ENCODE measurements around the gene PKNOX2. TPM values are rescaled to one million over a fixed set of nuclear protein-coding genes. Genes with fewer than 3 reads are reported as not detected.

The PKNOX2 gene
- total RNA-seq, 1 donor from 2014 or later: 34.9 TPM

DNA sequence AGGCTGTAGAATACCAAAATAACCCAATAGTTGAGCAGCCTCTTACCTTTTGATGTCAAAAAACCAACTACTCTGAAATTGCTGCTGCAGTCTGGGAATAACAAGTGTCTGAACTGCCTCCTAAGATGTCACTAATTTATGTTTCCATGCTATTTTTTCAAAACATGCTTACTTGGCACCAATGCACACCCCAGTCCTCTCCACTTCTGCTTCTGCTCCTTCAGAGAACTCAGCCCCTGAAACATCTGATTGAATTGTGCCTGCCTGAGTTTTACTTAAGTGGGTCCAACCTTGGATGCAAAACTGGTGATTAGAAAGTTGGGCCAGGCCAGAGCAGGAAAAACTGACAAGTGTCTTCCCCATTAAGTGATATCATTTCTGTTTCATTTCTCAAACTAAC, 28.6 kb upstream of the PKNOX2 start:
- no peaks in the 10 kb centered on the region for H3K36me3 Mint-ChIP-seq (ENCODE audit: low read depth)
- no peaks in the 10 kb centered on the region for H3K9me3 Mint-ChIP-seq (ENCODE audit: low read depth)
- no peak overlapping the region for H3K27ac Mint-ChIP-seq (ENCODE audit: unreplicated experiment)
- TF ChIP-seq, protein P1, sequence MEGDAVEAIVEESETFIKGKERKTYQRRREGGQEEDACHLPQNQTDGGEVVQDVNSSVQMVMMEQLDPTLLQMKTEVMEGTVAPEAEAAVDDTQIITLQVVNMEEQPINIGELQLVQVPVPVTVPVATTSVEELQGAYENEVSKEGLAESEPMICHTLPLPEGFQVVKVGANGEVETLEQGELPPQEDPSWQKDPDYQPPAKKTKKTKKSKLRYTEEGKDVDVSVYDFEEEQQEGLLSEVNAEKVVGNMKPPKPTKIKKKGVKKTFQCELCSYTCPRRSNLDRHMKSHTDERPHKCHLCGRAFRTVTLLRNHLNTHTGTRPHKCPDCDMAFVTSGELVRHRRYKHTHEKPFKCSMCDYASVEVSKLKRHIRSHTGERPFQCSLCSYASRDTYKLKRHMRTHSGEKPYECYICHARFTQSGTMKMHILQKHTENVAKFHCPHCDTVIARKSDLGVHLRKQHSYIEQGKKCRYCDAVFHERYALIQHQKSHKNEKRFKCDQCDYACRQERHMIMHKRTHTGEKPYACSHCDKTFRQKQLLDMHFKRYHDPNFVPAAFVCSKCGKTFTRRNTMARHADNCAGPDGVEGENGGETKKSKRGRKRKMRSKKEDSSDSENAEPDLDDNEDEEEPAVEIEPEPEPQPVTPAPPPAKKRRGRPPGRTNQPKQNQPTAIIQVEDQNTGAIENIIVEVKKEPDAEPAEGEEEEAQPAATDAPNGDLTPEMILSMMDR (IDR thresholded peaks at IDR 0.05): no peak
- H3K27me3 Mint-ChIP-seq (ENCODE audit: low read depth): no peaks in the 10 kb centered on the region
- peaks cover 29% of the 10 kb centered on the region for H3K4me1 Mint-ChIP-seq (ENCODE audit: low read depth)
- H3K4me3 Mint-ChIP-seq (ENCODE audit: unreplicated experiment): no peak overlapping the region
- DNase-seq (ENCODE audit: low spot score): no peak

DNA sequence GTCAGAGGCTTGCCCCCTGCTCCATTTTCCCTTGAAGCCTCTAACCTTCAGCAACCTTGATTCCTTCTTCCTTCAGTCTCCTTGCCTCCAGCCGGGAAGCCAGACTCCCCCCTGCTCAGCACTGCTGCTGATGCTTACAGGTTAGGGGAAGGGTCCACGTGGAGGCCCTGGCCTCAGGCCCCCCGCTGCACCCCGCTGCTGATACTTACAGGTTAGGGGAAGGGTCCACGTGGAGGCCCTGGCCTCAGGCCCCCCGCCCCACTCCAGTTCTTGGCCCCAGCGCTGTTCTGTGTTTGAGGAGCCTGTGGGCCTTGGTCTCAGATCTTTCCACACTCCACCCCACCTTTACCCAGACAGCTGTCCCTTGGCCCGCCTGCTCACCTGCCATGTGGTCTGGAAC, 25.6 kb upstream of the PKNOX2 start:
- no peaks in the 10 kb centered on the region for H3K9me3 Mint-ChIP-seq (ENCODE audit: low read depth)
- peaks cover 15% of the 10 kb centered on the region for H3K4me1 Mint-ChIP-seq (ENCODE audit: low read depth)

DNA sequence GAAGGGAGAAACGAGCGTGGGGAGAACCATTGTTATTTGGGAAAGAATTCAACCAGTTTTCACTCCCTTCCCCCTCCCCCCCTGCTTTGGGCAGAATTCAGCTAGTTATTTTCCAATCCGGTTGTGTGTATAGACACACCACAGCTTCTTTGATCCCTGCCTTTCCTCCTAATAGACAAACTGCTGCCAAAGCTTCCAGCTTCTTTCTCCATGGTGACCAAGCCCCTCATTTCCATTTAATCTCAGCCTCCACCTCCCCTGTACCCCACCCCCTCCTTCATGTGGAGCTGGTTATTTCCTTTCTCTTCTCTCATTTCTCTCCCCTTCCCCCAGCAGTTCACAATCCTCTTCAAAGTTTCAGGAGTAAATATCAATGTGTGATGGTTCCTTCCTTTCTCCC, 24.8 kb upstream of the PKNOX2 start:
- H3K27me3 Mint-ChIP-seq (ENCODE audit: low read depth): no peaks in the 10 kb centered on the region
- TF ChIP-seq, protein P1 (IDR thresholded peaks at IDR 0.05): no peak
- no peaks in the 10 kb centered on the region for H3K9me3 Mint-ChIP-seq (ENCODE audit: low read depth)
- no peak overlapping the region for H3K4me3 Mint-ChIP-seq (ENCODE audit: unreplicated experiment)
- no peaks in the 10 kb centered on the region for H3K36me3 Mint-ChIP-seq (ENCODE audit: low read depth)
- H3K4me1 Mint-ChIP-seq (ENCODE audit: low read depth): peaks cover 15% of the 10 kb centered on the region
- DNase-seq (ENCODE audit: low spot score): no peak
- H3K27ac Mint-ChIP-seq (ENCODE audit: unreplicated experiment): no peak overlapping the region

More for the DNA sequence above, 25.6 kb upstream of the PKNOX2 start:
- Mint-ChIP-seq H3K4me3 (ENCODE audit: unreplicated experiment) (no peak overlapping the region), H3K27me3 (ENCODE audit: low read depth) (no peaks in the 10 kb centered on the region), H3K27ac (ENCODE audit: unreplicated experiment) (no peak overlapping the region), H3K36me3 (ENCODE audit: low read depth) (no peaks in the 10 kb centered on the region)
- TF ChIP-seq, protein P1 (IDR thresholded peaks at IDR 0.05): no peak
- no peak for DNase-seq (ENCODE audit: low spot score)

DNA sequence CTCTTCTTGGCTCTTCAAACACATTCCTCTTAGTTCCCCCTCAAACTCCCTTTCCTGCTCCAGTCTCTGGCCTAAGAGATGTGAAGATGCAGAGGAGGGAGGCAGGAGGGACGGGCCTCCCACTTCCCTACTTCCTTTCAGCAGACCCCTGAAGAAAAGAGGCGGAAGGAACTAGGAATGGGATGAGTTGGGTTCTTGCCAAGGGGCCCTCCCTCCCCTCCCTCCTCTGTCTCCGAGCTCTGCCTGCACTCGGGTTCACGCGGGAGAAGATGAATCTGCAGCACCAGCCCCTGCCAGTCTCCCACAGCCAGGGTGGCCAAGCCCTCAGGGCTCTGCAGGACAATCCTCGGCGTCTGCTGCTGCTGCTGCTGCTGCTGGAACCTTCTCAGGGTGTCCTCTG, 24.3 kb upstream of the PKNOX2 start:
- no peaks in the 10 kb centered on the region for H3K27me3 Mint-ChIP-seq (ENCODE audit: low read depth)
- DNase-seq (ENCODE audit: low spot score): no peak
- H3K27ac Mint-ChIP-seq (ENCODE audit: unreplicated experiment): no peak overlapping the region
- no peaks in the 10 kb centered on the region for H3K36me3 Mint-ChIP-seq (ENCODE audit: low read depth)
- H3K4me3 Mint-ChIP-seq (ENCODE audit: unreplicated experiment): no peak overlapping the region
- TF ChIP-seq, protein P1 (IDR thresholded peaks at IDR 0.05): no peak
- H3K9me3 Mint-ChIP-seq (ENCODE audit: low read depth): no peaks in the 10 kb centered on the region
- H3K4me1 Mint-ChIP-seq (ENCODE audit: low read depth): peaks cover 15% of the 10 kb centered on the region

DNA sequence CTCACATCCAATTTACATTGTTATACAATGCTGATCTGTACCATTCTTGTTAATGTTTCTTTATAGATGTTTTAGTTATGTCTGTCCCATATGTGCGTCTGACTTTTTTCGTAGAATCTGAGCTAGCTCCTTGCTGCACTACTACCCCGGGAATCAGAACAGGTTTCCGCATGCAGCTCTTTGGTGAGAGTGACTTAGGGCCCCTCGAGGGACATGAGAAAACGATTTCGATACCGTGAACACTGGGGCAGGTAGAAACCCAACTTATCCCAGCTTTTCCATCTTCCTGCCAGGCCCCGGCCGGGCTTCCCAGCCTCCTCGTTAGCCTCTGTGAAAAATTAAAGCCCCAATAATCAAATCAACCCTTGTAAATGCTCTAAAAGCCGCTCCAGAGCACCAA, 23.4 kb upstream of the PKNOX2 start:
- H3K9me3 Mint-ChIP-seq (ENCODE audit: low read depth): no peaks in the 10 kb centered on the region
- H3K27me3 Mint-ChIP-seq (ENCODE audit: low read depth): no peaks in the 10 kb centered on the region
- peaks cover 16% of the 10 kb centered on the region for H3K4me1 Mint-ChIP-seq (ENCODE audit: low read depth)
- no peak overlapping the region for H3K27ac Mint-ChIP-seq (ENCODE audit: unreplicated experiment)
- no peaks in the 10 kb centered on the region for H3K36me3 Mint-ChIP-seq (ENCODE audit: low read depth)
- TF ChIP-seq, protein P1 (IDR thresholded peaks at IDR 0.05): no peak
- no peak overlapping the region for H3K4me3 Mint-ChIP-seq (ENCODE audit: unreplicated experiment)
- DNase-seq (ENCODE audit: low spot score): no peak
